Panc1 (cell line): ENCODE measurements around the gene EPC1.

ENCODE experiments used
- TCF7L2 ChIP-seq: IDR thresholded peaks from 2 replicates; pipeline ENCODE4 v1.6.1; 2011; ENCODE audit warnings: mild to moderate bottlenecking, low read depth, low read length, inconsistent platforms
- TF ChIP-seq, protein P1 (sequence below): fragments of 450-650 bp; IDR thresholded peaks from 2 replicates; pipeline ENCODE4 v1.5.1; 2017; ENCODE audit warnings: mild to moderate bottlenecking
- TF ChIP-seq, protein P2 (sequence below), 2 experiments: IDR thresholded peaks; 2 replicates each; pipeline ENCODE4 v1.6.1; 2011 to 2012; ENCODE audit warnings: low read depth in 2 of 2, control low read depth in 1 of 2, low read length in 1 of 2, mild to moderate bottlenecking in 1 of 2, moderate library complexity in 1 of 2; ENCODE audit not compliant: insufficient read depth in 1 of 2

DNA sequence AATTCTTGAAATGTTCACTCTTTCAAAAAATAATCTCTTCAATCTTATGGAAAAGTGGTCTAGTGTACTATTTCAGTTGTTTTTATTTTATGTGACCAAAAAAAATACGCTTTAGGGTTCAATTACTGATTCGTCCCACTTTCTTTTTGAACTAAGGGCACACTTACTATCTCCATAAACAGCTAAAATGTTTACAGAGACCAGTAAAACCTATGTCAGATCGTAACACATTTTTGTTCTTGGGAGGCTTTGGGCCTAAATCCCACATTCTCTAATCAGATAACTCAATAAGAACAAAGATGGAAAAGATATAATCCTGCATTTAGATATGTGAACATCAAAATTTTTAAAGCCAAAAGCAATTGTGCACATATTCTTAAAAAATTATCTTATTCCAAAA, 29.8 kb upstream of the EPC1 start:
- TF ChIP-seq, protein P1, sequence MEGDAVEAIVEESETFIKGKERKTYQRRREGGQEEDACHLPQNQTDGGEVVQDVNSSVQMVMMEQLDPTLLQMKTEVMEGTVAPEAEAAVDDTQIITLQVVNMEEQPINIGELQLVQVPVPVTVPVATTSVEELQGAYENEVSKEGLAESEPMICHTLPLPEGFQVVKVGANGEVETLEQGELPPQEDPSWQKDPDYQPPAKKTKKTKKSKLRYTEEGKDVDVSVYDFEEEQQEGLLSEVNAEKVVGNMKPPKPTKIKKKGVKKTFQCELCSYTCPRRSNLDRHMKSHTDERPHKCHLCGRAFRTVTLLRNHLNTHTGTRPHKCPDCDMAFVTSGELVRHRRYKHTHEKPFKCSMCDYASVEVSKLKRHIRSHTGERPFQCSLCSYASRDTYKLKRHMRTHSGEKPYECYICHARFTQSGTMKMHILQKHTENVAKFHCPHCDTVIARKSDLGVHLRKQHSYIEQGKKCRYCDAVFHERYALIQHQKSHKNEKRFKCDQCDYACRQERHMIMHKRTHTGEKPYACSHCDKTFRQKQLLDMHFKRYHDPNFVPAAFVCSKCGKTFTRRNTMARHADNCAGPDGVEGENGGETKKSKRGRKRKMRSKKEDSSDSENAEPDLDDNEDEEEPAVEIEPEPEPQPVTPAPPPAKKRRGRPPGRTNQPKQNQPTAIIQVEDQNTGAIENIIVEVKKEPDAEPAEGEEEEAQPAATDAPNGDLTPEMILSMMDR: no peak
- no peak for TF ChIP-seq TCF7L2
- TF ChIP-seq, protein P2, sequence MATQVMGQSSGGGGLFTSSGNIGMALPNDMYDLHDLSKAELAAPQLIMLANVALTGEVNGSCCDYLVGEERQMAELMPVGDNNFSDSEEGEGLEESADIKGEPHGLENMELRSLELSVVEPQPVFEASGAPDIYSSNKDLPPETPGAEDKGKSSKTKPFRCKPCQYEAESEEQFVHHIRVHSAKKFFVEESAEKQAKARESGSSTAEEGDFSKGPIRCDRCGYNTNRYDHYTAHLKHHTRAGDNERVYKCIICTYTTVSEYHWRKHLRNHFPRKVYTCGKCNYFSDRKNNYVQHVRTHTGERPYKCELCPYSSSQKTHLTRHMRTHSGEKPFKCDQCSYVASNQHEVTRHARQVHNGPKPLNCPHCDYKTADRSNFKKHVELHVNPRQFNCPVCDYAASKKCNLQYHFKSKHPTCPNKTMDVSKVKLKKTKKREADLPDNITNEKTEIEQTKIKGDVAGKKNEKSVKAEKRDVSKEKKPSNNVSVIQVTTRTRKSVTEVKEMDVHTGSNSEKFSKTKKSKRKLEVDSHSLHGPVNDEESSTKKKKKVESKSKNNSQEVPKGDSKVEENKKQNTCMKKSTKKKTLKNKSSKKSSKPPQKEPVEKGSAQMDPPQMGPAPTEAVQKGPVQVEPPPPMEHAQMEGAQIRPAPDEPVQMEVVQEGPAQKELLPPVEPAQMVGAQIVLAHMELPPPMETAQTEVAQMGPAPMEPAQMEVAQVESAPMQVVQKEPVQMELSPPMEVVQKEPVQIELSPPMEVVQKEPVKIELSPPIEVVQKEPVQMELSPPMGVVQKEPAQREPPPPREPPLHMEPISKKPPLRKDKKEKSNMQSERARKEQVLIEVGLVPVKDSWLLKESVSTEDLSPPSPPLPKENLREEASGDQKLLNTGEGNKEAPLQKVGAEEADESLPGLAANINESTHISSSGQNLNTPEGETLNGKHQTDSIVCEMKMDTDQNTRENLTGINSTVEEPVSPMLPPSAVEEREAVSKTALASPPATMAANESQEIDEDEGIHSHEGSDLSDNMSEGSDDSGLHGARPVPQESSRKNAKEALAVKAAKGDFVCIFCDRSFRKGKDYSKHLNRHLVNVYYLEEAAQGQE (IDR thresholded peaks at IDR 0.05; ENCODE audit: insufficient read depth in 1 of 2, low read depth in 2 of 2, low read length in 1 of 2): no peak
